ELR (cell line): ENCODE results near the gene DNTTIP2.
"Not testable (repeated sequence)": the region's sequence is repeated elsewhere in the genome, so short reads cannot be mapped to it uniquely, and the experiment has no call there.

Experiments
- DNase-seq: peaks from one replicate; pipeline ENCODE4 v3.0.0-alpha.2; 2015; ENCODE audit warnings: low read depth

DNTTIP2 gene

DNA sequence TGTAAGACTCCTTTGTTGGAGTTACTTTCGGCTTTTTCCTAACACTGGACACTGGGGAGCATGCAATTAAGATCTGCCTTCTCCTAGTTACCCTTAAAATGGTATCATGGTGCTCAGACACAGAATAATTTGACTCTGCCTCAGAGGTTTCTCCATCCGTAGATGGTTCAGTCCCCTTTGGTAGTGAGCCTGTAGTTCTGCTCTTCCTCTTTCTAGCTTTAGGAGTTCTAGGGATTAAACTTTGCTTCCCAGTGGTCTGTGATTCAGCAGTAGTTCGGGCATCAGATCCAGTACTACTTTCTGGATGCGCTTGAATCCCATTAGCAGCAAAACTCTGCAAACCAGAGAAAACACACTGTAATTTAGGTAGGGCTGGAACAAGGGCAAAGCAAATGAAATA, 1.5 kb downstream of the DNTTIP2 start:
- DNase-seq: no peak

GRCh38 chr1:93876244-93876643, 2.8 kb downstream of the DNTTIP2 start:
- peak; percentile 11 for DNase-seq

DNA sequence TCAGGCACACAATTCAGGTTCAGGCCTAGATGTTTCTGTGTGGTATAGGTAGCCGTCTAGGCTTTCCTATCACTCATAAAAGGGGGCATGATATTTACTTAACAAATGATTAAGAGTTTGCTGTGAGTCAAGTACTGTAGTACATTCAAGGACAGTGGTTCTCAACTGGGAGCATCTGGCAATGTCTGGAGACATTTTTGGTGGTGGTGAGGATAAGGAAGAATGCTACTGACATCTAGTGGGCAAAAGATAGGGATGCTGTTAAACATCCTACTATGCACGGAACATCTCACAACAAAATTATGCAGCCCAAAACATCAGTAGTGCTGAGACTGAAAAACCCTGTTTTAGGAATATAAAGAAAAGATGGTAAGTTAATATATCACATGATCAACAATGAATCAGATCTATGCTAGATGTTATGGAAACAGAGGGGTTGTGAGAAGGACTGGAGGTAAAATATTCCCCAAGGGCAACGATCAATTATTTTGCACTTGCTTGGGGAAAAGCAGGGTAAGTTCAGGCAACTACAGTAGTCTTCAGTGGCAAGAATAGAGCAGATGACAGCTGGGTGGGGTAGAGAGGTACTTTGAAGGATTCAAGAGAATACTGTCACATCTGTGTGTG, 4.9 kb downstream of the DNTTIP2 start:
- DNase-seq: peak; percentile 61

DNA sequence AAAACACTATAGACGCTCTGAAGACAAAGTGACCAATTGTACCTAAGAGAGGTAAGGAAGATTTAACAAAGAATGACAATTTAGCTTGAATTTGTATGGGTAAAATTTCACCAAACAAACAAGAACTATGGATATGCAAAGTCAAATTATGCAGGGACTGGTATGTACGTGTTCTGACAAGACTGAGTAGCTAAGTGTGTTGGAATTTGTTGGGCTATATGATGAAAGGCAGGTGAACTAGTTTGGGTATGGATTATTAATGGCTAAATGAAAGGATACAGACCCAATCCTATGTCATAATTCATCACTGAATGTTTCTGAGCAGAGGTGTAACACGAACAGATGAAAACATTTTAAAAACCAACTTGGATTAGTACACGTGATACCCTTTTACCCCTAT, 7.6 kb downstream of the DNTTIP2 start:
- no peak for DNase-seq

DNA sequence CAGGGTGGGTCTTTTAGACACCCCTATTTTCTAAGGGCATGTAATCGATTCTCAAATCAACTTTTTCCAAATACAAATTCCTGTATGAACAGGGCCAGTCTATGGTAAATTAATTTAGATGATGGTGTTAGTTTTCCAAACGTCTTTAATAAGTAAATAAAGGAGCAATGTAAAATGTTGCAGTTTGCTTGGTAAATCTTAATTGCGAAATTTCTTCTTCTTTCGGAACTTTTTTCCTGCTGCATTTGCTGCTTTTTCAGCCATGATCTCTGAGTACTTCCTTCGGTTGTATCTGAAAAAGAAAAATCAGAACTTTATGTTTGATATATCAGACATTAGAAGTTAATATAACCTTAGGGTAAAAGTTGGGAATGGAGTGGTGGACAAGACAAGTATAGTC, 9.4 kb downstream of the DNTTIP2 start:
- no peak for DNase-seq

DNA sequence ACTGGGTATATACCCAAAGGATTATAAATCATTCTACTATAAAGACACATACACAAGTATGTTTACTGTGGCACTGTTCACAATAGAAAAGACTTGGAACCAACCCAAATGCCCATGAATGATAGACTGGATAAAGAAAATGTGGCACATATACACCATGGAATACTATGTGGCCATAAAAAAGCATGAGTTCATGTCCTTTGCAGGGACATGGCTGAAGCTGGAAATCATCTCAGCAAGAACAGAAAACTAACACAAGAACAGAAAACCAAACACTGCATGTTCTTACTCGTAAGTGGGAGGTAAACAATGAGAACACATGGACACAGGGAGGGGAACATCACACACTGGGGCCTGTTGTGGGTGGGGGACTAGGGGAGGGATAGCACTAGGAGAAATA, 10.5 kb downstream of the DNTTIP2 start:
- DNase-seq: not testable (repeated sequence)

DNA sequence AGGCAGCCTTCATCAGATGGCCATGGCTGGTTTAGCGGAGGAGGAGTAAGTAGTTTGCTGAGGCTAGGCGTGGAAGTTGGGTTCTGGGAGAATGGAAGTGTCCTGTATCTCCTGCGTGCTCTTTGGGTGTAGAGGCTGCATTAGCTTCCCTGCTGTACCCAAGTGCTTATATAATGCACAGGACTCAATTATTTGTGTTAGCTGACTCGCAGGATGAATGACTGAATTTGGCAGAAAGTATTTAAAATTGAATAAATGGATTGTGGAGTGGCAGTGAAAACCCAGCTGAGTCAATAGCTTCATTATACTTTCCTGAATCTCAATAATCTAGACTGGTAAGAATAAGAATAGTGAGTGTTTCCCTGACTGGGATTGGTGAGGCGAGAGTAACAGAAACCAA, 13.8 kb downstream of the DNTTIP2 start:
- DNase-seq: no peak

GRCh38 chr1:93864175-93864574, 14.8 kb downstream of the DNTTIP2 start:
- no peak for DNase-seq

DNA sequence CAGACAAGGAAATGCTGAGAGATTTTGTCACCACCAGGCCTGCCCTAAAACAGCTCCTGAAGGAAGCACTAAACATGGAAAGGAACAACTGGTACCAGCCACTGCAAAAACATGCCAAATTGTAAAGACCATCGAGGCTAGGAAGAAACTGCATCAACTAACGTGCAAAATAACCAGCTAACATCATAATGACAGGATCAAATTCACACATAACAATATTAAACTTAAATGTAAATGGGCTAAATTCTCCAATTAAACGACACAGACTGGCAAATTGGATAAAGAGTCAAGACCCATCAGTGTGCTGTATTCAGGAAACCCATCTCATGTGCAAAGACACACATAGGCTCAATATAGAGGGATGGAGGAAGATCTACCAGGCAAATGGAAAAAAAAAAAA, 21.4 kb downstream of the DNTTIP2 start:
- not testable (repeated sequence) for DNase-seq

- not testable (repeated sequence) for DNase-seq
These were observed 23.0 kb downstream of the DNTTIP2 start for GRCh38 chr1:93855983-93856382.

DNA sequence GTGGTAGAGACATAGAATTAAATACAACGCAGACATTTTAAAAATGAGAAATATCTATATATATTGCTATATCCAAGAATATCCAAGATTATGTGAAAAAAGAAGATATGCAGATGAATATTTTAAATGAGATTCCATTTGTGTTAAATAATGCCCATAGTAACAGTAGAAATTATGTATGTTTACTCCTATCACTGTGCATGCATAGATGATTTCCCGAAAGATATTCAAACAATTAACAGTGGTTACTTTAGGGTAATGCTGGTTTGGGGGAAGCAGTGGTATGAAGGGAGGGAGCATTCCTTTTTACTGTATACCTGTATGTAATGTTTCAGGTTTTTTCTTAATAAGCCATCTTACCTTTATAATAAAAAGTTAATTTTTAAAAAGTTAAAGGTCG, 25.1 kb downstream of the DNTTIP2 start:
- DNase-seq: no peak

GRCh38 chr1:93851878-93852277, 27.1 kb downstream of the DNTTIP2 start:
- DNase-seq: no peak

GRCh38 chr1:93851327-93851712, 27.7 kb downstream of the DNTTIP2 start:
- DNase-seq: no peak

DNA sequence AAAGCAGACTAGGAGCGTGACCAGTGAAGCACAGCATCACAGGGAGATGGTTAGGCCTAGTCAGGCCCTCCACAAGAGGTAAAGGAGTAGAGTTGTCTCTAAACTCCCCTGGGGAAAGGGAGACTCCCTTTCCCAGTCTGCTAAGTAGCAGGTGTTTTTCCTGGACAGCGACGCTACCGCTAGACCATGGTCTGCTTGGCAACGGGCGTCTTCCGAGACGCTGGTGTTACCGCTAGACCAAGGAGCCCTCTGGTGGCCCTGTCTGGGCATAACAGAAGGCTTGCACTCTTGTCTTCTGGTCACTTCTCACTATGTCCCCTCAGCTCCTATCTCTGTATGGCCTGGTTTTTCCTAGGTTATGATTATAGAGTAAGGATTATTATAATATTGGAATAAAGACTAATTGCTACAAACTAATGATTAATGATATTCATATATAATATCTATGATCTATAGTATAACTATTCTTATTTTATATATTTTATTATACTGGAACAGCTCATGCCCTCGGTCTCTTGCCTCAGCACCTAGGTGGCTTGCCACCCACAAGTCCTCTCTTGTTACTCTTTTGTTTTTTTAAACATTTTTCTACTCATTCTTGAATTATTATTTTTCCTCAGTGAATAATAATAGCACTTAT, 28.2 kb downstream of the DNTTIP2 start:
- peak; percentile 75 for DNase-seq

GRCh38 chr1:93848350-93848883, 30.6 kb downstream of the DNTTIP2 start:
- DNase-seq: peak; percentile 21

- DNase-seq: peak; percentile 76
These were observed 31.2 kb downstream of the DNTTIP2 start for GRCh38 chr1:93847811-93848288.

DNA sequence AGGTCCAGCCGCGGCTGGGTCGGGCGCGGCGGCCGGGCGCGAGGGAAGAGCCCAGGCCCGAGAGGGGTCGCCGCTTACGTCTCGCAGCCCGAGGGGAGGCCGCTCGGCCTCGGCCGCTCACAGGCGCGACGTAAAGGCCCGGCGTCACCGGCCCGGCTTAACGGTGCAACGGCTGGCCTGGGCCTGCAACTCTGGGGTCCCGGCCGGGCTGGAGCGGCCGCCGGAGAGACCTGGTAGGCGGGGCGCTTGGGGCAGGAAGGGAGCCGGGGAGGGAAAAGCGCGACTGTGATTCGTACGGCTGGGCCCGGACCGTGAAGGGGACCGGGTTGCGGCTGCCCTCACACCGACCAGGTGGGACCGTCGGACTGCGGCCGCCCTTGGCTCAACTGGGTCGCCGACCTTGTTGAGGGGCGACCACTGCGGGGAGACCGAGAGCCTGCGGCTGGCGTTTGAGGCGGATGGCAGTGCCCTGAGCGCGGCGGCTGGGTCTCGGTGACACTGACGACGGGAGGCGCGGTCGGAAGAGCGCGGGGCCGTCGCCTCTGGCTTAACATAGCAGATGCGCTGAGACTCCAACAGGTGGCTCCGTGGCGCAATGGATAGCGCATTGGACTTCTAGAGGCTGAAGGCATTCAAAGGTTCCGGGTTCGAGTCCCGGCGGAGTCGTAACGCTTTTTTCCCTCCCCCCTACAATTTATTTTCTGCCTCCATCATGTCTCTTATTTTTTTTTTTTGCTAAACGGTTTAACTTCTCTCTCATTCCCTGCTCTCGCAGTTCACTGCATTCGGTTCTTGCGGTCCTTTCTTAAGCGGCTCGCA, 31.8 kb downstream of the DNTTIP2 start:
- peak; percentile 88 for DNase-seq

- peak; percentile 90 for DNase-seq
These were observed 32.6 kb downstream of the DNTTIP2 start for GRCh38 chr1:93846206-93846991.

GRCh38 chr1:93845538-93846205, 33.3 kb downstream of the DNTTIP2 start:
- peak; percentile 90 for DNase-seq

- peak; percentile 87 for DNase-seq
These were observed 34.6 kb downstream of the DNTTIP2 start for GRCh38 chr1:93844262-93845045.
